IMR-90 (cell line): ENCODE data around the gene SLC16A7. TPM values are rescaled to one million over a fixed set of nuclear protein-coding genes. Genes with fewer than 3 reads are reported as not detected.

Source experiments
- ATAC-seq: fragments of 200-7000 bp; cut with Tn5 transposase; 2 replicates; pipeline ENCODE4 v1.9.1; 2020; ENCODE audit warnings: low read depth, mild to moderate bottlenecking, moderate library complexity
- BruUV-seq: library from RNA; stranded (reverse); fragments of 400-500 nt; replicated peaks from 2 replicates; lab custom pipeline; 2021; lab: Mats Ljungman, UMichigan
- CTCF ChIA-PET: fragments of 300-600 bp; formaldehyde crosslinking; extraction: SDS; loops from one replicate; lab custom pipeline; 2021; ENCODE audit warnings: antibody characterized with exemption; lab: Yijun Ruan, JAX
- POLR2A ChIA-PET: fragments of 300-600 bp; sonication (Branson Sonifier 250); formaldehyde crosslinking; loops from one replicate; lab custom pipeline; 2022; ENCODE audit warnings: antibody characterized with exemption; ENCODE audit not compliant: unreplicated experiment; lab: Charles Lee
- DNase-seq: peaks from one replicate; pipeline ENCODE4 v3.0.0; 2013
- H2AFZ ChIP-seq: replicated peaks from 2 replicates; pipeline ENCODE3; 2013; ENCODE audit warnings: low read length, mild to moderate bottlenecking; ENCODE audit not compliant: poor library complexity
- H2AK5ac ChIP-seq: 2 replicates; pipeline ENCODE4 v1.6.1; 2013; ENCODE audit warnings: low read depth, low read length, inconsistent platforms
- H2AK9ac ChIP-seq: replicated peaks from 2 replicates; pipeline ENCODE3; 2013; ENCODE audit warnings: mild to moderate bottlenecking, low read depth, low read length, moderate library complexity; ENCODE audit not compliant: poor library complexity
- H2BK120ac ChIP-seq: 2 replicates; pipeline ENCODE4 v1.6.1; 2013; ENCODE audit warnings: low read depth, low read length, inconsistent platforms
- H2BK15ac ChIP-seq: 3 replicates; pipeline ENCODE4 v1.6.1; 2013; ENCODE audit warnings: low read depth, low read length, inconsistent platforms
- H2BK20ac ChIP-seq: 2 replicates; pipeline ENCODE4 v1.6.1; 2013; ENCODE audit warnings: low read depth, mild to moderate bottlenecking, inconsistent platforms, low read length, moderate library complexity
- H2BK5ac ChIP-seq: 2 replicates; pipeline ENCODE4 v1.6.1; 2013; ENCODE audit warnings: mild to moderate bottlenecking, low read depth, low read length, inconsistent platforms; ENCODE audit not compliant: poor library complexity, severe bottlenecking
- H3K14ac ChIP-seq: replicated peaks from 2 replicates; pipeline ENCODE4 v1.6.1; 2013; ENCODE audit warnings: low read depth, low read length, inconsistent platforms
- H3K18ac ChIP-seq: 2 replicates; pipeline ENCODE4 v1.6.1; 2013; ENCODE audit warnings: low read depth, low read length, control low read depth
- H3K23ac ChIP-seq: 2 replicates; pipeline ENCODE4 v1.6.1; 2013; ENCODE audit warnings: low read depth, low read length, inconsistent platforms
- H3K27ac ChIP-seq: 2 replicates; pipeline ENCODE4 v1.5.1; 2013; ENCODE audit warnings: mild to moderate bottlenecking, control low read depth, low read length; ENCODE audit not compliant: insufficient read depth
- H3K27me3 ChIP-seq: 2 replicates; pipeline ENCODE4 v1.6.1; 2013; ENCODE audit warnings: low read length; ENCODE audit not compliant: control insufficient read depth, insufficient read depth
- H3K36me3 ChIP-seq: 2 replicates; pipeline ENCODE4 v1.6.1; 2013; ENCODE audit warnings: low read length, mixed read lengths; ENCODE audit not compliant: control insufficient read depth, insufficient read depth
- H3K4ac ChIP-seq: 2 replicates; pipeline ENCODE4 v1.6.1; 2013; ENCODE audit warnings: low read depth, low read length, inconsistent platforms
- H3K4me1 ChIP-seq: 2 replicates; pipeline ENCODE4 v1.6.1; 2013; ENCODE audit warnings: low read length, mixed read lengths; ENCODE audit not compliant: control insufficient read depth, insufficient read depth
- H3K4me2 ChIP-seq: 2 replicates; pipeline ENCODE4 v1.6.1; 2013; ENCODE audit warnings: low read depth, mild to moderate bottlenecking, control low read depth, low read length, moderate library complexity
- H3K4me3 ChIP-seq: 2 replicates; pipeline ENCODE4 v1.5.1; 2013; ENCODE audit warnings: low read depth, mild to moderate bottlenecking, control low read depth, low read length, moderate library complexity; ENCODE audit not compliant: insufficient read depth
- H3K56ac ChIP-seq: 2 replicates; pipeline ENCODE4 v1.6.1; 2013; ENCODE audit warnings: low read length, inconsistent platforms; ENCODE audit not compliant: insufficient read depth; ENCODE audit errors: extremely low read depth
- H3K79me1 ChIP-seq, 2 experiments: 2 replicates each; pipeline ENCODE4 v1.6.1; 2013; ENCODE audit warnings: low read length in 2 of 2, inconsistent platforms in 1 of 2, low read depth in 1 of 2
- H3K9ac ChIP-seq: 2 replicates; pipeline ENCODE4 v1.6.1; 2013; ENCODE audit warnings: low read depth, low read length, control low read depth
- H3K9me1 ChIP-seq: 2 replicates; pipeline ENCODE4 v1.6.1; 2013; ENCODE audit warnings: low read length, inconsistent platforms; ENCODE audit not compliant: insufficient read depth
- H3K9me3 ChIP-seq: 2 replicates; pipeline ENCODE4 v1.6.1; 2013; ENCODE audit warnings: low read length; ENCODE audit not compliant: control insufficient read depth, insufficient read depth
- H4K20me1 ChIP-seq: 2 replicates; pipeline ENCODE4 v1.6.1; 2013; ENCODE audit warnings: low read length, inconsistent platforms; ENCODE audit not compliant: insufficient read depth
- H4K5ac ChIP-seq: 2 replicates; pipeline ENCODE4 v1.6.1; 2013; ENCODE audit warnings: mild to moderate bottlenecking, low read depth, low read length, control low read depth
- H4K8ac ChIP-seq, 2 experiments: 2 replicates each; pipeline ENCODE4 v1.6.1; 2013; ENCODE audit warnings: low read depth in 2 of 2, low read length in 2 of 2, control low read depth in 1 of 2, inconsistent platforms in 1 of 2
- H4K91ac ChIP-seq: 2 replicates; pipeline ENCODE4 v1.6.1; 2013; ENCODE audit warnings: low read depth, low read length, inconsistent platforms; ENCODE audit not compliant: insufficient read depth
- BHLHE40 ChIP-seq: fragments of 150-350 bp; IDR thresholded peaks from 2 replicates; pipeline ENCODE4 v1.6.1; 2016; ENCODE audit warnings: mild to moderate bottlenecking, low read depth, low read length
- FOS ChIP-seq: fragments of 150-350 bp; IDR thresholded peaks from 2 replicates; pipeline ENCODE4 v1.6.1; 2016; ENCODE audit warnings: low read depth, low read length
- MAFK ChIP-seq: IDR thresholded peaks from 2 replicates; pipeline ENCODE4 v1.6.1; 2012; ENCODE audit warnings: low read depth, low read length, improper control_type of control experiment
- MAZ ChIP-seq: IDR thresholded peaks from 2 replicates; pipeline ENCODE4 v1.6.1; 2012; ENCODE audit warnings: low read depth, mild to moderate bottlenecking, low read length, improper control_type of control experiment, moderate library complexity, borderline replicate concordance
- NFE2L2 ChIP-seq: fragments of 150-350 bp; IDR thresholded peaks from 2 replicates; pipeline ENCODE4 v1.6.1; 2016; ENCODE audit warnings: low read depth, mild to moderate bottlenecking, low read length
- POLR2A ChIP-seq: IDR thresholded peaks from 2 replicates; pipeline ENCODE4 v1.6.1; 2012; ENCODE audit warnings: mild to moderate bottlenecking, low read depth, low read length
- RAD21 ChIP-seq: IDR thresholded peaks from 2 replicates; pipeline ENCODE4 v1.6.1; 2012; ENCODE audit warnings: low read length, improper control_type of control experiment
- RCOR1 ChIP-seq: IDR thresholded peaks from 2 replicates; pipeline ENCODE4 v1.6.1; 2012; ENCODE audit warnings: mild to moderate bottlenecking, low read length, improper control_type of control experiment; ENCODE audit not compliant: insufficient replicate concordance
- RFX5 ChIP-seq: IDR thresholded peaks from 2 replicates; pipeline ENCODE4 v1.8.0; 2012; ENCODE audit warnings: low read depth, mild to moderate bottlenecking, low read length, moderate library complexity
- SMC3 ChIP-seq: fragments of 150-350 bp; IDR thresholded peaks from 2 replicates; pipeline ENCODE4 v1.6.1; 2016; ENCODE audit warnings: low read depth, mild to moderate bottlenecking, antibody characterized with exemption, low read length, moderate library complexity
- dilution Hi-C: fragments of 300-500 bp; cut with HindIII; formaldehyde crosslinking; loops from one replicate; pipeline ENCODE4 v1.14.3; 2018; ENCODE audit warnings: low sequenced_read_pairs; ENCODE audit not compliant: unreplicated experiment
- in situ Hi-C: fragments of 300-500 bp; cut with MboI; formaldehyde crosslinking; loops from 3 replicates; pipeline ENCODE4 v1.14.3; 2019; ENCODE audit warnings: low sequenced_read_pairs, inconsistent platforms, mixed read lengths
- intact Hi-C: fragments of 100-400 bp; cut with micrococcal nuclease; formaldehyde crosslinking; loops from 2 replicates; pipeline ENCODE4 v1.10.0; 2022
- polyA plus RNA-seq, 3 experiments: library from polyadenylated mRNA; depleted of rRNA; stranded (reverse); fragments of >200 nt; gene quantifications; 2 replicates each; pipeline ENCODE4 v1.2.3, GENCODE V29; 2012; ENCODE audit warnings: low replicate concordance in 1 of 3
- total RNA-seq: library from RNA; depleted of rRNA; stranded (reverse); fragments of >200 nt; gene quantifications from 2 replicates; pipeline ENCODE4 v1.2.3, GENCODE V29; 2012
- TF ChIP-seq, protein P1 (sequence below): fragments of 150-350 bp; IDR thresholded peaks from 2 replicates; pipeline ENCODE4 v1.6.1; 2016; ENCODE audit warnings: low read depth, mild to moderate bottlenecking, low read length, moderate library complexity, borderline replicate concordance
- TF ChIP-seq, protein P2 (sequence below): conservative IDR thresholded peaks from 2 replicates; pipeline ENCODE4 v1.5.1; 2012; ENCODE audit warnings: mild to moderate bottlenecking, low read depth, low read length, improper control_type of control experiment
- TF ChIP-seq, protein P3 (sequence below): fragments of 150-350 bp; IDR thresholded peaks from 2 replicates; pipeline ENCODE4 v1.6.1; 2017; ENCODE audit warnings: mild to moderate bottlenecking, antibody characterized with exemption, low read length, low read depth

The SLC16A7 gene
- total and polyA plus RNA-seq, 2 of the 4 experiments (the other 2 are of a cell fraction), result 2.6 to 21.5 TPM

DNA sequence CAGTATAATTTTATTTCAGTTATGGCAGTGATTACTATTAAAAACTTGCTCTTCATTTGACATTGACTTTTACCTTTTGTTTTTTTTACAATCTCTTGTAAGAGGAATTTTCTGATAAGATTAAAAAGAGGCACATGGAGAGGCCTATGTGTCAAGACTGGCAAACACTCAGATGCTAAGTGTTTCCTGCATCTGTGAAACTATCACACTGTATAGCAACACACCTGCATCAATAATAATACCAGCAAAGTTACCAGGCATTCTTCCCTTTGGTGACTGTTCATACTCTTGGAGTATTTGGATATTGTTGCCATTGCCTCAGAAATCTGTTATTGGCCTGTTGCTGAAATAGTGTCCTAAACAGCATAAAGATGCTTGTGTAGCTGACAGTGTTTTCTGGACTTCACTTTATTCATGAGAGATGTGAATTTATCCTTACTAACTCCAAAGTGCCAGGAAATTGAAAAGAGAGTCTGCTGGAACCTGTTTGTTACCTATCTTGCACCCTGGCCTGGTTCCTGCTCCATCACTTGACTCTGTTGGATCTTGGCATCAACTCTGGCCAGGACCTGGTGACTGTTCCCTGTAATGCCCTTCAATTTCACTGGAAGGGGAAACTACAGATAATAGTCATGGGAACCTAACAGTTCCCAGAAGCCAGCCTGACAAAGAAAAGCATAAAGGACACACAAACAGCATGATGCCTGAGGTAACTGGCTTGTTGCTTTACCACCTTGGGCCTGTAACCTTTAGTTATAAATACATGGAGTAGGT lies 19.8 kb downstream of the SLC16A7 start:
- TF ChIP-seq, protein P1, sequence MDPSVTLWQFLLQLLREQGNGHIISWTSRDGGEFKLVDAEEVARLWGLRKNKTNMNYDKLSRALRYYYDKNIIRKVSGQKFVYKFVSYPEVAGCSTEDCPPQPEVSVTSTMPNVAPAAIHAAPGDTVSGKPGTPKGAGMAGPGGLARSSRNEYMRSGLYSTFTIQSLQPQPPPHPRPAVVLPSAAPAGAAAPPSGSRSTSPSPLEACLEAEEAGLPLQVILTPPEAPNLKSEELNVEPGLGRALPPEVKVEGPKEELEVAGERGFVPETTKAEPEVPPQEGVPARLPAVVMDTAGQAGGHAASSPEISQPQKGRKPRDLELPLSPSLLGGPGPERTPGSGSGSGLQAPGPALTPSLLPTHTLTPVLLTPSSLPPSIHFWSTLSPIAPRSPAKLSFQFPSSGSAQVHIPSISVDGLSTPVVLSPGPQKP, result no peak
- TF ChIP-seq, protein P2, sequence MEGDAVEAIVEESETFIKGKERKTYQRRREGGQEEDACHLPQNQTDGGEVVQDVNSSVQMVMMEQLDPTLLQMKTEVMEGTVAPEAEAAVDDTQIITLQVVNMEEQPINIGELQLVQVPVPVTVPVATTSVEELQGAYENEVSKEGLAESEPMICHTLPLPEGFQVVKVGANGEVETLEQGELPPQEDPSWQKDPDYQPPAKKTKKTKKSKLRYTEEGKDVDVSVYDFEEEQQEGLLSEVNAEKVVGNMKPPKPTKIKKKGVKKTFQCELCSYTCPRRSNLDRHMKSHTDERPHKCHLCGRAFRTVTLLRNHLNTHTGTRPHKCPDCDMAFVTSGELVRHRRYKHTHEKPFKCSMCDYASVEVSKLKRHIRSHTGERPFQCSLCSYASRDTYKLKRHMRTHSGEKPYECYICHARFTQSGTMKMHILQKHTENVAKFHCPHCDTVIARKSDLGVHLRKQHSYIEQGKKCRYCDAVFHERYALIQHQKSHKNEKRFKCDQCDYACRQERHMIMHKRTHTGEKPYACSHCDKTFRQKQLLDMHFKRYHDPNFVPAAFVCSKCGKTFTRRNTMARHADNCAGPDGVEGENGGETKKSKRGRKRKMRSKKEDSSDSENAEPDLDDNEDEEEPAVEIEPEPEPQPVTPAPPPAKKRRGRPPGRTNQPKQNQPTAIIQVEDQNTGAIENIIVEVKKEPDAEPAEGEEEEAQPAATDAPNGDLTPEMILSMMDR, result no peak
- TF ChIP-seq RCOR1 (no peak), RAD21 (no peak), NFE2L2 (no peak), RFX5 (no peak), MAZ (no peak), SMC3 (no peak), FOS (no peak), POLR2A (no peak), BHLHE40 (no peak), MAFK (no peak)
- TF ChIP-seq, protein P3, sequence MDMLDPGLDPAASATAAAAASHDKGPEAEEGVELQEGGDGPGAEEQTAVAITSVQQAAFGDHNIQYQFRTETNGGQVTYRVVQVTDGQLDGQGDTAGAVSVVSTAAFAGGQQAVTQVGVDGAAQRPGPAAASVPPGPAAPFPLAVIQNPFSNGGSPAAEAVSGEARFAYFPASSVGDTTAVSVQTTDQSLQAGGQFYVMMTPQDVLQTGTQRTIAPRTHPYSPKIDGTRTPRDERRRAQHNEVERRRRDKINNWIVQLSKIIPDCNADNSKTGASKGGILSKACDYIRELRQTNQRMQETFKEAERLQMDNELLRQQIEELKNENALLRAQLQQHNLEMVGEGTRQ, result no peak
- Histone ChIP-seq H2AK9ac (no peak overlapping the region), H2AFZ (no peak overlapping the region), H2BK20ac (no peak overlapping the region), H3K4me2 (no peak overlapping the region), H3K4me1 (peaks cover 1% of the 10 kb centered on the region; the same call in 1 of the 2 replicates), H3K9ac (no peak overlapping the region), H3K9me1 (no peaks in the 10 kb centered on the region), H3K27ac (no peak overlapping the region), H3K56ac (no peak overlapping the region), H3K79me1 (peaks cover 0 to 4% of the 10 kb centered on the region in 2 experiments; a peak in 2 of 4 replicates), H3K27me3 (no peaks in the 10 kb centered on the region), H3K18ac (no peak overlapping the region), H3K9me3 (peaks cover 11% of the 10 kb centered on the region), H2BK15ac (no peak overlapping the region), H2BK120ac (no peak overlapping the region), H4K8ac (no peak overlapping the region), H4K20me1 (no peaks in the 10 kb centered on the region), H3K36me3 (peaks cover 5% of the 10 kb centered on the region), H4K91ac (no peak overlapping the region), H2BK5ac (no peak overlapping the region), H3K14ac (no peak overlapping the region), H4K5ac (no peak overlapping the region), H2AK5ac (no peak overlapping the region), H3K4me3 (no peak overlapping the region), H3K4ac (no peak overlapping the region), H3K23ac (no peak overlapping the region)
- ChIA-PET CTCF (no interaction called here), POLR2A (no interaction called here)
- intact Hi-C loops, result no loop called here
- in situ Hi-C loops, result no loop called here
- ATAC-seq, result no peak
- DNase-seq, result no peak
- dilution Hi-C loops, result no loop called here
- no TSS peak for BruUV-seq
